Measurements from ENCODE around the gene E2F4. TPM values are rescaled to one million over a fixed set of nuclear protein-coding genes. Genes with fewer than 3 reads are reported as not detected.

The E2F4 gene
- total RNA-seq, 1 donor = 75.1 TPM

- H3K4me3 ChIP-seq (ENCODE audit: low read depth, low read length) = no peak overlapping the region
- DNase-seq (ENCODE audit: low read depth) = no peak
- TF ChIP-seq, protein P1, sequence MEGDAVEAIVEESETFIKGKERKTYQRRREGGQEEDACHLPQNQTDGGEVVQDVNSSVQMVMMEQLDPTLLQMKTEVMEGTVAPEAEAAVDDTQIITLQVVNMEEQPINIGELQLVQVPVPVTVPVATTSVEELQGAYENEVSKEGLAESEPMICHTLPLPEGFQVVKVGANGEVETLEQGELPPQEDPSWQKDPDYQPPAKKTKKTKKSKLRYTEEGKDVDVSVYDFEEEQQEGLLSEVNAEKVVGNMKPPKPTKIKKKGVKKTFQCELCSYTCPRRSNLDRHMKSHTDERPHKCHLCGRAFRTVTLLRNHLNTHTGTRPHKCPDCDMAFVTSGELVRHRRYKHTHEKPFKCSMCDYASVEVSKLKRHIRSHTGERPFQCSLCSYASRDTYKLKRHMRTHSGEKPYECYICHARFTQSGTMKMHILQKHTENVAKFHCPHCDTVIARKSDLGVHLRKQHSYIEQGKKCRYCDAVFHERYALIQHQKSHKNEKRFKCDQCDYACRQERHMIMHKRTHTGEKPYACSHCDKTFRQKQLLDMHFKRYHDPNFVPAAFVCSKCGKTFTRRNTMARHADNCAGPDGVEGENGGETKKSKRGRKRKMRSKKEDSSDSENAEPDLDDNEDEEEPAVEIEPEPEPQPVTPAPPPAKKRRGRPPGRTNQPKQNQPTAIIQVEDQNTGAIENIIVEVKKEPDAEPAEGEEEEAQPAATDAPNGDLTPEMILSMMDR (IDR thresholded peaks at IDR 0.05; ENCODE audit: insufficient read depth, low read depth, low read length) = no peak
Observed at GRCh38 chr16:67209565-67209964, 17.6 kb downstream of the E2F4 start.

DNA sequence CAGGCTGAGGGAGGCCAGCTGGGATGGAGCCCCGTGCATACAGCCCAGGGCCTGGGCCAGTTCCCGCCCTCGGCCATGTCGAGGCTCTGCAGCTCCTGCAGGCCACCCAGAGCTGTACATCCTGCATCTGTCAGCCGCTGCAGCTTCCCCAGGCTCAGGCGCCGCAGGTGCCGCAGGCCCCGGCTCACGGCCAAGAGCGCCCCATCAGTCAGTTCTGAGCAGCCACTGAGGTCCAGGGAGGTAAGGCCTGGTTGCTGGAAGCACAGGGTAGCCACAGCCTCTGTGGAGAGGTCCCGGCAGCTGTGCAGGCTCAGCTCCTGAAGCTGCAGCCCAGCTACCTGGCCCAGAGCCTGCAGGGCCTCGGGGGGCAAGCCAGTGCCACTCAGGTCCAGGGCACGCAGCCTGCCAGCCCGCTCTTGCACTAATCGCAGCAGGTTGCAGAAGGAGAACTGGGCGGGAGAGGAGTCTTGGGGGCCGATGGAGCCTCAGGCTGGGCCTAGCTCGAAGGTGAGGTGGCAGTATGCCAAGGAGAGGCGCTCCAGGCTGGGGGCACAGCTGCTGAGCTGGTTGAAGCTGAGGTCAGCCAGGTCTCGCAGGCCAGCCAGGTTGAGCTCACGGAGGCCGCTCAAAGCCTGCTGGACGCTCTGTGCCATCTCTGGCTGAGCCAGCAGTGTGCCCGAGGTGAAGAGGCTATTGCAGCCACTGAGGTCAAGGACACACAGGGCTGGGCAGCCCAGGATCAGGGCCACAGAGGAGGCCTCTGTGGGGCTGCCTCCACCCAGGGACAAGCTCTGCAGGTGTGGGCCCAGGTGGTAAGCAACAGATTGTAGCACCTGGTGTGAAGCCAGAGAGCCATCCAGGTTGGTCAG is 18.3 kb downstream of the E2F4 start:
- DNase-seq (ENCODE audit: low read depth) = no peak
- no peak overlapping the region for H3K4me3 ChIP-seq (ENCODE audit: low read depth, low read length)
- TF ChIP-seq, protein P1 (IDR thresholded peaks at IDR 0.05; ENCODE audit: insufficient read depth, low read depth, low read length) = no peak

DNA sequence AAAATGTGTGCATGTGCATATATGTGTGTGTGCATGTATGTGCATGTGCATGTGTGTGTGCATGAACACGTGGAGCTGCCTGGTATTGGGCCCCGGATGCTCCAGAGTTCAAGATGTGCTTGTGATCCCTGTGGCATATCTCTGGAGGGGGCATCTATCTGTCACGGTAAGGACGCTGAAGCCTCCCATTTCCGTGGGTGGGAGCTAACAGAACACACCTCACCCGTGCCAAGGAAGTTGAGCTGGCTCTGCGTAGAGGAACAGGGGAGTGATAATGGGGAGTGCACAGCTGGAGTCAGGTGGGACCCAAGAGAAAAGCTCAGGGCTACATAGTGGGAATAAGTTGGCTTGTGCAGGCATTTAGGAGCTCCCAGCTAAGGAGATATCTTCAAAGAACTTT is 19.7 kb downstream of the E2F4 start:
- TF ChIP-seq, protein P1 (IDR thresholded peaks at IDR 0.05; ENCODE audit: insufficient read depth, low read depth, low read length) = no peak
- DNase-seq (ENCODE audit: low read depth) = no peak
- no peak overlapping the region for H3K4me3 ChIP-seq (ENCODE audit: low read depth, low read length)

GRCh38 chr16:67212766-67213165 is 20.8 kb downstream of the E2F4 start:
- TF ChIP-seq, protein P1 (IDR thresholded peaks at IDR 0.05; ENCODE audit: insufficient read depth, low read depth, low read length) = no peak
- no peak overlapping the region for H3K4me3 ChIP-seq (ENCODE audit: low read depth, low read length)
- DNase-seq (ENCODE audit: low read depth) = no peak

DNA sequence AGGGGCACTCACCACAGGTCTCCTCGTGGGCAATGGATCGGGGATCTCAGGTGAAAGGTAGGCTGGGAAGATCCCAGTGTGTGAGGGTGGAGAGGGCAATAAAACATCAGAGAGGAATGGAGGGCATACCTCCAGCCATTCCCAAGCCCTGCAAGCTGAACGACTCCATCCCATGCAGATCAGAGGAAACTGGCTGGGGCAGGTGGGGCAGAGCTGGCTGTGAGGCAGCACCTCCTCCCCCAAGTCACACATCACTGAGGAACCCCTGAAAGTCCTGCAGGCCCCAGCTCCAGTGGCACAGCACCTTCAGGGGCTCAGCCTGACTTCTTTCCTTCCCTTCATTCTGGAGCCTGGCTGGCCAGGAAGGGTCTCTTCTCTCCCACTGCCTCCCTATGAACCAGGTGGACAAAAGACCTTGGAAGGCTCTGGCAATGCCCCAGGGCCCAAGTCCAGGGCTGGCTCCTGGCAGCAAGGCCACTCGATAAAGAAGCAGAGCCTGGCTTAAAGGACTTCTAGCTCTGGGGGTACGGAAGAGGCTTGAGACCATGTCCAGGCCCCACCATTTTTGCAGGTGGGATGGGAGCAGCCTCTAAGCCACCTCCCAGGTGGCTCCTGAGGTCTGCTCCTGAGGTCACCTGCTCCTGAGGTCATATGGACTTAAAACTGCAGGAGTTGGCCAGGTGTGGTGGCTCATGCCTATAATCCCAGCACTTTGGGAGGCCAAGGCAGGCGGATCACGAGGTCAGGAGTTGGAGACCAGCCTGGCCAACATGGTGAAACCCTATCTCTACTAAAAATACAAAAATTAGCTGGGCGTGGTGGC is 21.5 kb downstream of the E2F4 start:
- TF ChIP-seq, protein P1 (IDR thresholded peaks at IDR 0.05; ENCODE audit: insufficient read depth, low read depth, low read length) = no peak
- no peak for DNase-seq (ENCODE audit: low read depth)
- H3K4me3 ChIP-seq (ENCODE audit: low read depth, low read length) = no peak overlapping the region

GRCh38 chr16:67215706-67216105 is 23.8 kb downstream of the E2F4 start:
- no peak overlapping the region for H3K4me3 ChIP-seq (ENCODE audit: low read depth, low read length)
- no peak for DNase-seq (ENCODE audit: low read depth)
- TF ChIP-seq, protein P1 (IDR thresholded peaks at IDR 0.05; ENCODE audit: insufficient read depth, low read depth, low read length) = no peak
